K562 (cell line): ENCODE measurements around the gene RNF145. TPM values are rescaled to one million over a fixed set of nuclear protein-coding genes. Genes with fewer than 3 reads are reported as not detected.

ENCODE experiments used
- ATAC-seq: fragments of 200-7000 bp; cut with Tn5 transposase; 3 replicates; pipeline ENCODE4 v1.9.1; 2020; ENCODE audit warnings: moderate library complexity
- BruUV-seq: library from RNA; stranded (reverse); fragments of 400-500 nt; replicated peaks from 2 replicates; lab custom pipeline; 2021; lab: Mats Ljungman, UMichigan
- CTCF ChIA-PET: fragments of 300-600 bp; formaldehyde crosslinking; extraction: SDS; loops from one replicate; lab custom pipeline; 2021; ENCODE audit warnings: low intra/inter-chr PET ratio; lab: Yijun Ruan, JAX
- POLR2A ChIA-PET: fragments of 300-600, 350-650 bp; sonication (Branson Sonifier 250); formaldehyde crosslinking; extraction: SDS; loops from one replicate; lab custom pipeline; 2021; ENCODE audit warnings: antibody characterized with exemption, inconsistent platforms; lab: Yijun Ruan, JAX
- DNase-seq, 4 experiments: peaks; one replicate each; pipeline versions ENCODE4 v3.0.0 to v3.0.0-alpha.2; 2011 to 2018; ENCODE audit warnings: low spot score in 3 of 4, mixed read lengths in 3 of 4; ENCODE audit errors: extremely low read depth in 1 of 4
- FAIRE-seq: peaks from 2 replicates; lab custom pipeline; 2011; peaks lifted over from hg19 to GRCh38; lab: Jason Lieb, UNC
- H2AFZ ChIP-seq: 2 replicates; pipeline ENCODE4 v1.6.0; 2011; ENCODE audit warnings: low read depth, low read length, control low read depth, inconsistent platforms
- H3K27ac ChIP-seq: fragments of 200-600 bp; 3 replicates; pipeline ENCODE4 v1.8.0; 2011; ENCODE audit warnings: low read depth, mild to moderate bottlenecking, control low read depth, inconsistent platforms, low read length, moderate library complexity, mixed read lengths; ENCODE audit errors: extremely low read depth
- H3K27me3 ChIP-seq, 2 experiments: fragments of 300-600 bp in 1 of 2; 2 replicates in 1 of 2; 3 replicates in 1 of 2; pipeline versions ENCODE4 v1.6.0 to v1.8.0; 2011; ENCODE audit warnings: inconsistent platforms in 2 of 2, low read length in 2 of 2, mild to moderate bottlenecking in 1 of 2, mixed read lengths in 1 of 2, moderate library complexity in 1 of 2; ENCODE audit not compliant: control insufficient read depth in 2 of 2, insufficient read depth in 2 of 2
- H3K36me3 ChIP-seq: fragments of 300-600 bp; 3 replicates; pipeline ENCODE4 v1.8.0; 2011; ENCODE audit warnings: mild to moderate bottlenecking, low read length, inconsistent platforms; ENCODE audit not compliant: control insufficient read depth, insufficient read depth
- H3K4me1 ChIP-seq, 2 experiments: fragments of 200-600 bp in 1 of 2; replicated peaks in 1 of 2; 2 replicates in 1 of 2; 3 replicates in 1 of 2; pipeline versions ENCODE4 v1.5.1 to v1.8.0; 2011; ENCODE audit warnings: inconsistent platforms in 2 of 2, low read length in 2 of 2, mild to moderate bottlenecking in 1 of 2, mixed read lengths in 1 of 2, moderate library complexity in 1 of 2; ENCODE audit not compliant: control insufficient read depth in 2 of 2, insufficient read depth in 2 of 2
- H3K4me2 ChIP-seq: 2 replicates; pipeline ENCODE4 v1.6.1; 2011; ENCODE audit warnings: low read length, control low read depth, inconsistent platforms, mixed read lengths; ENCODE audit not compliant: insufficient read depth
- H3K4me3 ChIP-seq: fragments of 200-600 bp; sonication (generic), shearing (Covaris generic); 2 replicates; pipeline ENCODE4 v1.5.1; 2016; ENCODE audit warnings: control low read depth, inconsistent platforms
- H3K79me2 ChIP-seq: fragments of 200-600 bp; 3 replicates; pipeline ENCODE4 v1.8.0; 2011; ENCODE audit warnings: low read length, inconsistent platforms; ENCODE audit not compliant: control insufficient read depth, insufficient read depth
- H3K9ac ChIP-seq, 2 experiments: 2 replicates each; pipeline versions ENCODE4 v1.6.0 to v1.6.1; 2011; ENCODE audit warnings: low read depth in 2 of 2, low read length in 2 of 2, control low read depth in 1 of 2, inconsistent platforms in 1 of 2, mild to moderate bottlenecking in 1 of 2, mixed read lengths in 1 of 2; ENCODE audit not compliant: insufficient read depth in 1 of 2
- H3K9me1 ChIP-seq: one replicate; pipeline ENCODE4 v1.6.0; 2011; ENCODE audit warnings: inconsistent platforms, mild to moderate bottlenecking, low read length, moderate library complexity; ENCODE audit not compliant: control insufficient read depth, insufficient read depth
- H3K9me3 ChIP-seq: replicated peaks from 2 replicates; pipeline ENCODE4 v1.5.1; 2011; ENCODE audit warnings: low read depth, low read length, inconsistent platforms; ENCODE audit not compliant: control insufficient read depth, insufficient read depth
- H4K20me1 ChIP-seq: replicated peaks from 2 replicates; pipeline ENCODE4 v1.6.1; 2011; ENCODE audit warnings: low read length, inconsistent platforms, mixed read lengths; ENCODE audit not compliant: control insufficient read depth, insufficient read depth
- in situ Hi-C: fragments of 300-500 bp; cut with MboI; formaldehyde crosslinking; loops from 4 replicates; pipeline ENCODE4 v1.15.0; 2018; ENCODE audit warnings: inconsistent platforms, mixed read lengths
- intact Hi-C: fragments of 100-400 bp; cut with micrococcal nuclease; formaldehyde crosslinking; loops from 2 replicates; pipeline ENCODE4 v1.14.2; 2022
- polyA plus RNA-seq, 8 experiments: library from polyadenylated mRNA; depleted of rRNA in 4 of 8; stranded (reverse) in 5 of 8; unstranded in 3 of 8; fragments of >200 nt; fragmentation: Nextera tagmentation in 2 of 8; fragmentation: Illumina TruSeq in 1 of 8; extraction: Ambion mirVana in 2 of 8; extraction: Trizol in 1 of 8; gene quantifications; 2 replicates each; pipeline versions ENCODE4 v1.2.1 to v1.2.3, GENCODE V29; 2011 to 2014; ENCODE audit warnings: inconsistent platforms in 1 of 8, missing spikeins in 1 of 8
- total RNA-seq, 7 experiments: library from RNA; depleted of rRNA in 6 of 7; stranded (reverse); fragments of >200 nt in 6 of 7; fragmentation: Illumina TruSeq in 2 of 7; extraction: Trizol in 2 of 7; gene quantifications; 2 replicates each; pipeline versions ENCODE4 v1.2.1 to v1.2.3, GENCODE V29; 2011 to 2021; ENCODE audit warnings: low replicate concordance in 1 of 7
- TF ChIP-seq, protein P1 (sequence below): IDR thresholded peaks from 2 replicates; pipeline ENCODE4 v1.6.1; 2011; ENCODE audit warnings: borderline replicate concordance, low read depth, mild to moderate bottlenecking, moderate library complexity, low read length; ENCODE audit not compliant: insufficient read depth, poor library complexity, severe bottlenecking
- TF ChIP-seq, protein P2 (sequence below), 2 experiments: IDR thresholded peaks in 1 of 2; conservative IDR thresholded peaks in 1 of 2; 2 replicates each; pipeline ENCODE4 v1.6.1; 2016; ENCODE audit warnings: low read depth in 2 of 2, mild to moderate bottlenecking in 1 of 2, missing compliant biosample characterization in 1 of 2, missing genetic modification characterization in 1 of 2, moderate library complexity in 1 of 2

Gene RNF145
- total and polyA plus RNA-seq, 9 of the 15 experiments (the other 6 are each of a cell fraction or from before 2014, with no cell fraction given), result 13.6 to 40.7 (median 25.4) TPM

DNA sequence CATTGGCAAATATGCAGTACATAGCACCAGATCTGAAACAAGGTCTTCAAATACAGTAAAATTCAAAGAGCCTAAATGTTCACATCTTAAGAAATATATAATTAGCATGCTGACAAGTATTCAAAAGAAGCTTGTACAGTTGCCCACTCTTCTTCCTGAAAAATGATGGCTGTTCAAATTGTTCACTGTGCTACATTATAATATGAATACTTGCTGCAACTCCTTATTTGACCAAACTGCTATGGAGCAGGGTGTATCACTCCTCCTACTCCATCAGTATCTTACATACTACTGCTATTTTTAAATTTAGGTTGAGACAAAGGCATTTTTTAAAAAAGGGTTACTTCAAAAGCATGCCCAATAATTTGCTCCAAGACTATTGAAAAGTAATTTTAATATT lies 39.3 kb downstream of the RNF145 start:
- ChIA-PET POLR2A (no interaction called here), CTCF (no interaction called here)
- no TSS peak for BruUV-seq
- H3K27ac ChIP-seq, result no peak overlapping the region
- in situ Hi-C loops, result loop anchor here (25.0 kb wide), 1 partner anchor 817 kb away; no protein-coding TSS in a partner anchor
- H3K9me3 ChIP-seq, result no peaks in the 10 kb centered on the region
- H3K9ac ChIP-seq, result no peak overlapping the region
- no peaks in the 10 kb centered on the region for H3K27me3 ChIP-seq
- intact Hi-C loops, result no loop called here
- ATAC-seq, result no peak
- peaks cover 74% of the 10 kb centered on the region for H3K36me3 ChIP-seq
- H3K79me2 ChIP-seq, result no peaks in the 10 kb centered on the region
- no peak overlapping the region for H3K4me3 ChIP-seq
- no peak overlapping the region for H2AFZ ChIP-seq
- no peaks in the 10 kb centered on the region; the same call in 1 of the 2 replicates for H4K20me1 ChIP-seq
- no peaks in the 10 kb centered on the region for H3K4me1 ChIP-seq
- TF ChIP-seq, protein P1, sequence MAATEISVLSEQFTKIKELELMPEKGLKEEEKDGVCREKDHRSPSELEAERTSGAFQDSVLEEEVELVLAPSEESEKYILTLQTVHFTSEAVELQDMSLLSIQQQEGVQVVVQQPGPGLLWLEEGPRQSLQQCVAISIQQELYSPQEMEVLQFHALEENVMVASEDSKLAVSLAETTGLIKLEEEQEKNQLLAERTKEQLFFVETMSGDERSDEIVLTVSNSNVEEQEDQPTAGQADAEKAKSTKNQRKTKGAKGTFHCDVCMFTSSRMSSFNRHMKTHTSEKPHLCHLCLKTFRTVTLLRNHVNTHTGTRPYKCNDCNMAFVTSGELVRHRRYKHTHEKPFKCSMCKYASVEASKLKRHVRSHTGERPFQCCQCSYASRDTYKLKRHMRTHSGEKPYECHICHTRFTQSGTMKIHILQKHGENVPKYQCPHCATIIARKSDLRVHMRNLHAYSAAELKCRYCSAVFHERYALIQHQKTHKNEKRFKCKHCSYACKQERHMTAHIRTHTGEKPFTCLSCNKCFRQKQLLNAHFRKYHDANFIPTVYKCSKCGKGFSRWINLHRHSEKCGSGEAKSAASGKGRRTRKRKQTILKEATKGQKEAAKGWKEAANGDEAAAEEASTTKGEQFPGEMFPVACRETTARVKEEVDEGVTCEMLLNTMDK, result no peak
- TF ChIP-seq, protein P2, sequence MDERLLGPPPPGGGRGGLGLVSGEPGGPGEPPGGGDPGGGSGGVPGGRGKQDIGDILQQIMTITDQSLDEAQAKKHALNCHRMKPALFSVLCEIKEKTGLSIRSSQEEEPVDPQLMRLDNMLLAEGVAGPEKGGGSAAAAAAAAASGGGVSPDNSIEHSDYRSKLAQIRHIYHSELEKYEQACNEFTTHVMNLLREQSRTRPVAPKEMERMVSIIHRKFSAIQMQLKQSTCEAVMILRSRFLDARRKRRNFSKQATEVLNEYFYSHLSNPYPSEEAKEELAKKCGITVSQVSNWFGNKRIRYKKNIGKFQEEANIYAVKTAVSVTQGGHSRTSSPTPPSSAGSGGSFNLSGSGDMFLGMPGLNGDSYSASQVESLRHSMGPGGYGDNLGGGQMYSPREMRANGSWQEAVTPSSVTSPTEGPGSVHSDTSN (CRISPR knock-in tag; IDR thresholded peaks at IDR 0.05; ENCODE audit: low read depth), result no peak
- TF ChIP-seq, protein P2 (tag; conservative IDR thresholded peaks at IDR 0.05; ENCODE audit: low read depth), result no peak
- no peak overlapping the region for H3K4me2 ChIP-seq
- no peak for FAIRE-seq
- no peaks in the 10 kb centered on the region for H3K9me1 ChIP-seq
- DNase-seq, result no peak
